Stimulated activated CD4-positive, alpha-beta T cell treated with anti-CD3 and anti-CD28 coated beads, Interleukin-4, amount 100 ng/mL, for 24 hours (primary cell): ENCODE results near the gene ACLY.

Source experiments
- DNase-seq: peaks from one replicate; pipeline ENCODE4 v3.0.0-alpha.2; 2020

ACLY gene

GRCh38 chr17:41918314-41919164 lies at the start of gene ACLY:
Gene ACLY, minus strand, starts transcription at chr17:41918951. Its CDS starts 5,078 bp downstream, at chr17:41913873.
- DNase-seq: peak; percentile 96

GRCh38 chr17:41967921-41968578 lies 49.3 kb upstream of the ACLY start:
- DNase-seq: no peak

- peak; percentile 43 for DNase-seq
Measured at GRCh38 chr17:41967141-41967920, 48.6 kb upstream of the ACLY start.

GRCh38 chr17:41966463-41967140 lies 47.9 kb upstream of the ACLY start, which contains the start of gene CNP:
Gene CNP, plus strand, starts transcription at chr17:41966795. Its CDS starts 90 bp downstream, at chr17:41966885.
- peak; percentile 90 for DNase-seq

GRCh38 chr17:41965694-41966462 lies 47.1 kb upstream of the ACLY start:
- peak; percentile 76 for DNase-seq

- peak; percentile 77 for DNase-seq
Measured at GRCh38 chr17:41962768-41963434, 44.1 kb upstream of the ACLY start.

GRCh38 chr17:41962111-41962510 lies 43.4 kb upstream of the ACLY start:
- no peak for DNase-seq

GRCh38 chr17:41959336-41960095 lies 40.8 kb upstream of the ACLY start:
- no peak for DNase-seq

GRCh38 chr17:41959030-41959335 lies 40.2 kb upstream of the ACLY start:
- no peak for DNase-seq

- DNase-seq: no peak
Measured at GRCh38 chr17:41957869-41958439, 39.2 kb upstream of the ACLY start.

GRCh38 chr17:41957031-41957868 lies 38.5 kb upstream of the ACLY start:
- DNase-seq: no peak

- DNase-seq: no peak
Measured at GRCh38 chr17:41956522-41956921, 37.8 kb upstream of the ACLY start.

- no peak for DNase-seq
Measured at GRCh38 chr17:41948762-41949460, 30.2 kb upstream of the ACLY start.

GRCh38 chr17:41944943-41945342 lies 26.2 kb upstream of the ACLY start:
- DNase-seq: no peak

GRCh38 chr17:41943492-41943891 lies 24.7 kb upstream of the ACLY start:
- no peak for DNase-seq

GRCh38 chr17:41942626-41943373 lies 24.0 kb upstream of the ACLY start:
- DNase-seq: no peak

GRCh38 chr17:41941168-41941567 lies 22.4 kb upstream of the ACLY start:
- DNase-seq: no peak

- DNase-seq: no peak
Measured at GRCh38 chr17:41939693-41940090, 20.9 kb upstream of the ACLY start.
